ENCODE data around the gene DICER1. TPM values are rescaled to one million over a fixed set of nuclear protein-coding genes. Genes with fewer than 3 reads are reported as not detected.

Gene DICER1
- total RNA-seq, 1 donor from 2014 or later, result 43.6 TPM

- Histone ChIP-seq H3K27me3 (ENCODE audit: control insufficient read depth, insufficient read depth, low read length) (no peaks in the 10 kb centered on the region), H3K4me3 (ENCODE audit: low read depth, low read length) (no peak overlapping the region), H3K36me3 (ENCODE audit: control insufficient read depth, insufficient read depth, low read length) (no peaks in the 10 kb centered on the region)
- TF ChIP-seq CTCF (IDR thresholded peaks at IDR 0.05; ENCODE audit: insufficient read depth, low read length, poor library complexity, severe bottlenecking), result no peak
- DNase-seq (ENCODE audit: low read depth), result no peak
These were observed 78.5 kb downstream of the DICER1 start for GRCh38 chr14:95078867-95079266.

- Histone ChIP-seq H3K36me3 (ENCODE audit: control insufficient read depth, insufficient read depth, low read length) (no peaks in the 10 kb centered on the region), H3K27me3 (ENCODE audit: control insufficient read depth, insufficient read depth, low read length) (peaks cover 2% of the 10 kb centered on the region), H3K4me3 (ENCODE audit: low read depth, low read length) (no peak overlapping the region)
- DNase-seq (ENCODE audit: low read depth), result no peak
- no peak for TF ChIP-seq CTCF (IDR thresholded peaks at IDR 0.05; ENCODE audit: insufficient read depth, low read length, poor library complexity, severe bottlenecking)
These were observed 80.0 kb downstream of the DICER1 start for GRCh38 chr14:95077345-95077744.

- no peaks in the 10 kb centered on the region for H3K36me3 ChIP-seq (ENCODE audit: control insufficient read depth, insufficient read depth, low read length)
- no peak overlapping the region for H3K4me3 ChIP-seq (ENCODE audit: low read depth, low read length)
- no peak for DNase-seq (ENCODE audit: low read depth)
- no peak for TF ChIP-seq CTCF (IDR thresholded peaks at IDR 0.05; ENCODE audit: insufficient read depth, low read length, poor library complexity, severe bottlenecking)
- peaks cover 7% of the 10 kb centered on the region for H3K27me3 ChIP-seq (ENCODE audit: control insufficient read depth, insufficient read depth, low read length)
These were observed 81.5 kb downstream of the DICER1 start for GRCh38 chr14:95075789-95076188.

GRCh38 chr14:95073947-95074346 lies 83.4 kb downstream of the DICER1 start:
- no peak for TF ChIP-seq CTCF (IDR thresholded peaks at IDR 0.05; ENCODE audit: insufficient read depth, low read length, poor library complexity, severe bottlenecking)
- peaks cover 8% of the 10 kb centered on the region for H3K27me3 ChIP-seq (ENCODE audit: control insufficient read depth, insufficient read depth, low read length)
- H3K36me3 ChIP-seq (ENCODE audit: control insufficient read depth, insufficient read depth, low read length), result no peaks in the 10 kb centered on the region
- H3K4me3 ChIP-seq (ENCODE audit: low read depth, low read length), result no peak overlapping the region
- no peak for DNase-seq (ENCODE audit: low read depth)

- no peak for TF ChIP-seq CTCF (IDR thresholded peaks at IDR 0.05; ENCODE audit: insufficient read depth, low read length, poor library complexity, severe bottlenecking)
- no peak overlapping the region for H3K4me3 ChIP-seq (ENCODE audit: low read depth, low read length)
- no peak for DNase-seq (ENCODE audit: low read depth)
- H3K36me3 ChIP-seq (ENCODE audit: control insufficient read depth, insufficient read depth, low read length), result no peaks in the 10 kb centered on the region
- peaks cover 8% of the 10 kb centered on the region for H3K27me3 ChIP-seq (ENCODE audit: control insufficient read depth, insufficient read depth, low read length)
These were observed 84.9 kb downstream of the DICER1 start for GRCh38 chr14:95072310-95072905.

- H3K4me3 ChIP-seq (ENCODE audit: low read depth, low read length), result no peak overlapping the region
- peaks cover 8% of the 10 kb centered on the region for H3K27me3 ChIP-seq (ENCODE audit: control insufficient read depth, insufficient read depth, low read length)
- DNase-seq (ENCODE audit: low read depth), result no peak
- no peaks in the 10 kb centered on the region for H3K36me3 ChIP-seq (ENCODE audit: control insufficient read depth, insufficient read depth, low read length)
- no peak for TF ChIP-seq CTCF (IDR thresholded peaks at IDR 0.05; ENCODE audit: insufficient read depth, low read length, poor library complexity, severe bottlenecking)
These were observed 85.6 kb downstream of the DICER1 start for GRCh38 chr14:95071649-95072280.
